ENCODE results near the gene ADARB1.

ADARB1 gene

GRCh38 chr21:45252448-45252925 lies 178.1 kb downstream of the ADARB1 start:
- no peak for DNase-seq (ENCODE audit: low read depth in 2 of 2)

GRCh38 chr21:45253180-45253579 lies 178.8 kb downstream of the ADARB1 start:
- no peak for DNase-seq (ENCODE audit: low read depth in 2 of 2)

- no peak for DNase-seq (ENCODE audit: low read depth in 2 of 2)
Measured at GRCh38 chr21:45253633-45254459, 179.5 kb downstream of the ADARB1 start.

GRCh38 chr21:45254460-45254930 lies 180.1 kb downstream of the ADARB1 start:
- no peak for DNase-seq (ENCODE audit: low read depth in 2 of 2)

- no peak for DNase-seq (ENCODE audit: low read depth in 2 of 2)
Measured at GRCh38 chr21:45255381-45256020, 181.1 kb downstream of the ADARB1 start.

- DNase-seq (ENCODE audit: low read depth in 2 of 2): no peak
Measured at GRCh38 chr21:45256021-45256911, 181.9 kb downstream of the ADARB1 start.

- no peak for DNase-seq (ENCODE audit: low read depth in 2 of 2)
Measured at GRCh38 chr21:45256912-45257672, 182.7 kb downstream of the ADARB1 start.

- DNase-seq (ENCODE audit: low read depth in 2 of 2): no peak
Measured at GRCh38 chr21:45257673-45258341, 183.4 kb downstream of the ADARB1 start.

GRCh38 chr21:45258466-45258865 lies 184.1 kb downstream of the ADARB1 start:
- DNase-seq (ENCODE audit: low read depth in 2 of 2): no peak

GRCh38 chr21:45259206-45259840 lies 184.9 kb downstream of the ADARB1 start:
- DNase-seq (ENCODE audit: low read depth in 2 of 2): no peak

GRCh38 chr21:45260191-45260825 lies 185.9 kb downstream of the ADARB1 start:
- DNase-seq (ENCODE audit: low read depth in 2 of 2): no peak

GRCh38 chr21:45261093-45261492 lies 186.7 kb downstream of the ADARB1 start:
- no peak for DNase-seq (ENCODE audit: low read depth in 2 of 2)

- no peak for DNase-seq (ENCODE audit: low read depth in 2 of 2)
Measured at GRCh38 chr21:45262041-45262581, 187.7 kb downstream of the ADARB1 start.

- no peak for DNase-seq (ENCODE audit: low read depth in 2 of 2)
Measured at GRCh38 chr21:45262616-45263015, 188.2 kb downstream of the ADARB1 start.

GRCh38 chr21:45263534-45263933 lies 189.2 kb downstream of the ADARB1 start:
- no peak for DNase-seq (ENCODE audit: low read depth in 2 of 2)

- DNase-seq (ENCODE audit: low read depth in 2 of 2): no peak
Measured at GRCh38 chr21:45264146-45264911, 189.9 kb downstream of the ADARB1 start.

- no peak for DNase-seq (ENCODE audit: low read depth in 2 of 2)
Measured at GRCh38 chr21:45264912-45265515, 190.6 kb downstream of the ADARB1 start.

Measured in fibroblast of skin of left biceps (primary cell).